Ecto neural progenitor cell (in vitro differentiated cells): ENCODE data around the gene SMIM44.
"Not testable (repeated sequence)": the region's sequence is repeated elsewhere in the genome, so short reads cannot be mapped to it uniquely, and the experiment has no call there.

Experiments
- DNase-seq: peaks from one replicate; pipeline ENCODE4 v3.0.0-alpha.2; 2018; ENCODE audit warnings: low spot score

The SMIM44 gene

GRCh38 chr19:3517638-3518037 lies 34.4 kb upstream of the SMIM44 start:
- no peak for DNase-seq

- DNase-seq = no peak
Measured at GRCh38 chr19:3516675-3517207, 33.5 kb upstream of the SMIM44 start.

DNA sequence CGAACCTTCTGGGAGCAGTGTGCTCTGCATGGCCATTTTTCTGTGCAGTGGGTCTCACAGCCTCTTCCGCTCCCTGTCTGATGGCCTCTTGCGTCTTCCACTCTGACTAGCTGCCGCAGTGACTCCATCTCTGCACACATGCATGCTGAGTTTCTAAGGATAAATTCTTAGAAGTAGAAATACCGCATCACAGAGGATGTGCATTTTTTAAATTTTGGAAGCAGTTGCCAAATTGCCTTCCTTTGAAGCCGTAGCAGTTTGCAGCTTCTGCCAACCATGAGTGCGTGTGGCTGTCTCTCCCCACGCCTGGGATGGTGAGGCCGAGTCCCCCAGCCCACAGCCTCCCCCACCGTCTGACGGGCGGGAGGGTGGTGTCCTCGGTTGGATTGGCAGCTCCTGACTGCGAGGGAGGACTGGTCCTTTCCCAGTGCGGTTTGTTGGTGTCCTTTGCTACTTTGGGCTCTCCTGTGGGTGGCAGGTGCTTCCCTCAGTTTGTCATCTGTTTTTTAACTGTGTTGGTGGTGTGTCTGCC lies 32.7 kb upstream of the SMIM44 start:
- no peak for DNase-seq

DNA sequence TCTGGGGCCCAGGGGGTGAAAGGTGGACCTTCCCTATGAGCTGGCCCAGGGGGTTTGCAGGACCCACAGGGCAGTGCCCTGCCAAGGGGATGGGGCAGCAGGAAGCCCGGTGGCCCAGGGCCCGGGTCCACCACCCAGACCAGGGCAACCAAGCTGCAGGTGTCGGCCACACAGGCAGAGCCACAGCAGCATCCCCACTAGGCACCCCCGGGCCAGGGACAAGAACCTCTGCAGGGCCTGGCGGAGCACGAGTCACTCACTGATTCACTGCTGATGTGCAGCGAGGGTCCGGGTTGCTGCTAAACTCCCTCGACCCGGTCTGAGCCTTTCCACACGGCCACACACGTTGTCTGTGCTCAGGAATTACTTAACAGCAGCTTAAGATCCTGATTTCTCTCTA lies 31.7 kb upstream of the SMIM44 start:
- no peak for DNase-seq

- DNase-seq = no peak
Measured at GRCh38 chr19:3513229-3514140, 30.2 kb upstream of the SMIM44 start.

DNA sequence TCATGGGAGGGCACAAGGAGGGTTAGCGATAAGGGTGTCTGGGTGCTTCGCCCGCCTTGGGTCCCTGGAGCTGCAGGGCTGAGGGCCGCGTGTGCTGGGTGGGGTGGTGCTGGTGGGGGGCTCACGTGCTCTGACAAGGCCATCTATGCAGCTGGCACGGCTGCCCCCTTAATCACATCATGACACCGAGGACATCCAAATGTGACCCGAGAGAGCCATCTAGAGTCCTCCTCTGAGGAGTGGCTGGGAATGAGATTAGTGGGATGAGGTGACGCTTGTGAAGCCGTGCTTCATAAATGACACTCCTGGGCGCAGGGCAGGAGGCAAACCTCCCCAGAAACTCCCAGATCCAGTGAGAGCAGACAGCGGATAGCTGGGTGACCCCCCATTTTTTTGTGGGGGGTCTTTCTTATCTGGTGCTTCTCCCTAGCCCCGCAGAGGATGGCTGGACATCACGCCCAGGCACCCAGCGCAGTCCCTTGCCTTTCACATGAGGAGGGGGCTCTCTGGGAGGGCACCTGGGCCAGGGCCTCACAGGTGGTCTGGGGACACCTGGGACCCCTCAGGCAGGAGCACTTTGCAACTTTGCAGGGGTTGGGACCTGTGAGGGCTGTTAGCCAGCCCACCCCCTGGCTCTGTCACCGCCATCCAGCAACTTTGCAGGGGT lies 29.5 kb upstream of the SMIM44 start:
- no peak for DNase-seq

GRCh38 chr19:3511506-3512251 lies 28.4 kb upstream of the SMIM44 start:
- no peak for DNase-seq

DNA sequence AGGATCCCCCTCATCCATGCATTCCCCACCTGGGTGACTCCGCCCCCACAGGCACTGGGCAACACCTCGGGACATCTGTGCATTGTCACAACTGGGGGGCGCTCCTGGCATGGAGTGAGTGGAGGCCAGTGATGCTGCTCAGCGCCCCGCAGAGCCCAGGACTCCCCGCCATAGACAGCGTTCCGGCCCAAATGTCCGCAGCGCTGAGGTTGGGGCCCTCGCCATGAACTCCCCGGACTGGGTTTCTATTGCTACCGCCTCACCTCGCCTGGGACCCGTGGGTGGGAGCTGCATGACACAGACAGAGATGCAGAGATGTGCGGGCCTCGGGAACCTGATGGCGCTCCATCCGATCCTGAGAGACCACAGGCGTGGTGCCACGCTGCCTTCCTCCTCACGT lies 27.5 kb upstream of the SMIM44 start:
- no peak for DNase-seq

DNA sequence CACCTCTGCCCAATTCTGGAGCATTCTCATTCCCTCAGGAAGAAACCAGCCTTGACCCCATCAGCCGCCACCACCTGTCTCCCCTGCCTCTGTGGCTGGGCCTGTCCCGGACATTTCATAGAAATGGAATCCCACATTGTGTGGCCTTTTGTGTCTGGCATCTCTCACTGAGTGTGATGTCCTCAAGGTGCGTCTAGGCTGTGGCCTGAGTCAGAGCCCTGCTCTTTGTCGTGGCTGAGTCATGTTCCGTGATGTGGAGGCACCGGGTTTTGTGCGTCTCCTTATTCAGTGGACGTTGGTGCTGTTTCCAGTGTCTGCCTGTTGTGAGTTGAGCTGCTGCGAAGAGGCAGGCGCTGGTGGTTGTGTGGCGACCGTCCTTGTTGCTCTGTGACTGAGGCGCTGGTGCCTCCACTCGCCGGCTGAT lies 26.3 kb upstream of the SMIM44 start:
- no peak for DNase-seq

DNA sequence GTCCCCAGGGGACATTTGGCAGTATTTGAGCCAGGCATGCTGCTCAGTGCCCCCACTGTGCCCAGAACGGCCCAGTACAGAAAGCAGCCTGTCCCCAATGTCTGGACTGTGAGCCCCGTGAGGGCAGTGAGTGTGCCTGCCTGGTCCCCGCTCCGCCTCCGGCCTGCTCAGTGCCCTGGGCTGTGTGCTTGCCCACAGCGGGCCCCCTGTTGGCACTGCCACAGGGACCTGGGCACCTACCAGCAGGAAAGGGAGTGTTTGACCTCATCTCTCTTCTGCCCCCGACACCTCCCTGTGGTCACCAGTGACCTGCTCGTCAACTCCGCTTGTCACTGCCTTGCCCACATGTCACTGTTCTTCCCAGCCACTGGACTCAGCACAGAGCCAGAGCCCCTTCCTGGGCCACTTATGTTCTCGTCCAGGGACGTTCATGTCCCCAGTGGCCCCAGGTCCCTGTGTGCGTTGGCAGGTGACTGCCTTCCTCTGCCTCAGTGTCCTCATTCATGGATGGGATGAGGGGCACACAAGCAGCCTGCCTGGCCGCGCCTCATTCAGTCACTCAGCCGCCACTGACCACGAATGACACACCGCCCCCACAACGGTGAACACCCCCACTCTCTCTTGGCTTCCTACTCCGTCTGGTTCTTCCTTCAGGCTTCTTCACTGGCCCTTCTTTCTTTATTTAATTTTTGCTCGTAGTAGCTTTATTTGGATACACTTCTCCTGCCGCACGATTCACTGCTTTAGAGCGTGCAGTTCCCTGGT lies 25.7 kb upstream of the SMIM44 start:
- DNase-seq = no peak

GRCh38 chr19:3508121-3508661 lies 24.9 kb upstream of the SMIM44 start:
- not testable (repeated sequence) for DNase-seq

DNA sequence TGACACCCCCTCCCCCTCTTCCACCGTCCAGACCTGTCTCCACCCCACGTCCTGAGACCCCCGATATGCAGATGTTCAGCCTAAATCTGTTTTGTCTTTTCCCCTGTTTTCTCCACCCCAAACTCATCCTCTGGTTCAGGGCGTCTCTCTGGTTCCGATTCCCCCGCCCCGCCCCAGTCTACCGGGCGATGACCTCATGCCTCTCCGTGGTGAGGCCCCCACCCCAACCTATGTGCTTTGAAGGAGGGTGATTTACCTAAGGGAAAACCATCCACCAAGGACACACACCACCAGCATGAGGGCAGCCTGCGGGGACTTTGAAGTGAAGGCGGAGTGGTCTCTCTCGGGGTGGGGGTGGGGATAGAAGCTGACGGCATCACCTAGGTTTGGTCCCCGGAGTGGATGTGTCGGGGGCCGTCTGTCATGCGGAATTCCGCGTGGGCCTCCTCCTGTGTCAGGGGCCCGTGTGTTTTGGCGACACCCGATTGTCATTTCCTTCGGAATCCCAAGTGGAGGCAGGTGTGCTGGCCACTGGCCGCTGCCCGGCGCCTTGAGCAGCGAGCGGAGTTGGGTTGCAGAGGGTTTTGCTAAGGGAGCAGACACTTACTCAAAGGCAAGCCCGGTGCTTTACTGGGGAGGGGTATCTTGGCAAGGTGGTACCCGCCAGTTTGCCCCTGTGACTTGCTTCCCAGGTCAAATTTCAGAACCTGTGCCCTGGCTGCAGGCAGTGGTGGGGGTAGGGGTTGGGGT lies 24.3 kb upstream of the SMIM44 start:
- peak; percentile 61 for DNase-seq

DNA sequence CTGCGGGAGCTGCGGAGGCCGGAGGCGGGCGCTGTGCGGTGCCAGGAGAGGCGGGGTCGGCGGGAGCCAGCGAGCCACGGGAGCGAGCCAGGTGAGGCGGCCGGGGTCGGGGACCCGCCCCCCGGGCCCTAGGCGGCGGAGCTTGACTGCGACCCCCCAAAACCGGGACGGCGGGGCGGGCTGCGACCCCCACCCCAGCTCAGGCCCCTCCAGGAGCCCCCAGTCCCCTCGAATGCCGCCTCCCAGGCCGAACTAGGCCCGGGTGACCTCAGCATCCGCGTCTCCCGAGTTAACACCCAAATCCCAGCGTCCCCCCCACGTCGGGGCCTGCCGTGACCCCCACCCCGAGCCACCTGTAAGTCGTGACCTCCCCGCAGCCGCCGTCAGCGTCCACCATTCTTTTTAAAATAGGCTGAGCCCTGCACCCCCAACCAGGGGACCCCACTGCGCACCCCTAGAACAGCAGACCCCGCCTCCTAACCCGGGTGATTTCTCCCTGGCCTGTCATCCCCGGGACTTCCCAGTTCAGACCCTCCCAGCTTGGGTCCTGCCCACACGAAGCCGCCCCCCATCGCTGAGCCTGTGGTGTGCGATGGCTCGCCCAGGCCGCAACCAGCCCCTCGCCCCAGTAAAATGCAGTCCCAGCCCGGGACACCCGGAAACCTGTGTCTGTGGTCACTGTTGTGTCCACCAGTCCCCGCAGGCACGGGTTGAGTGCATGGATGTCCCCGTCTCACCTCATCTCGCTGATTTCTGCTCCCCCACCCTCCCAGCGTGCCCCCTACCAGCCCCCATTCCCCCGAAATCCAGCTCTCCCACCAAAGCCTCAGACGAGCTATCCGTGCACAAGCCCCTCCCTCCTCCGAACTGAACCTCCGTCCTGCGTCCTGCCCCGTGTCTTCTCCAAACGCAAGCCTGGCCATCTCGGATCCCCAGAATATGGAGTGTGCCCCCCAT lies 23.4 kb upstream of the SMIM44 start:
- peak; percentile 61 for DNase-seq

GRCh38 chr19:3505598-3506383 lies 22.6 kb upstream of the SMIM44 start, which contains the start of gene FZR1:
FZR1 (plus strand) TSS chr19:3506311; CDS start chr19:3522990, 16,679 bp downstream.
- DNase-seq = peak; percentile 99

DNA sequence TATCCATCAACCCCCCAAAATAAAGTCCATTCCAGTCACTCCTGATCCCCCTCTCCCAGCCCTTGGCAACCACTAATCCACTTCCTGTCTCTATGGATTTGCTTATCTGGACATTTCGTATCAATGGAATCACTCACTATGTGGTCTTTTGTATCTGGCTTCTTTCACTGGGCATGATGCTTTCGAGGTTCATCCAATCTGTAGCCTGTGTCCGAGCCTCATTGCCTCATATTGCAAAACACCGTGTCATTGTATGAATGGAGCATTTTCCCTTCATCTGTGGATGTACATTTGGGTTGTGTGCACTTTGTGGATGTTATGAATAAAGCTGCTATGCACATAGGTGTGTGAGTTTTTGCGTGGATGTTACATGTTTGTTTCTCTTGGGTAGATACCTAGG lies 21.5 kb upstream of the SMIM44 start:
- no peak for DNase-seq

GRCh38 chr19:3503036-3503572 lies 19.9 kb upstream of the SMIM44 start:
- DNase-seq = no peak

- DNase-seq = no peak
Measured at GRCh38 chr19:3501780-3502179, 18.5 kb upstream of the SMIM44 start.
